AG09309 (cell line): ENCODE data around the gene RPS19BP1.

Source experiments
- DNase-seq: peaks from one replicate; pipeline ENCODE4 v3.0.0-alpha.2; 2010; ENCODE audit warnings: low read depth
- H3K4me3 ChIP-seq: 2 replicates; pipeline ENCODE4 v1.5.1; 2011; ENCODE audit warnings: mild to moderate bottlenecking, low read depth, low read length, moderate library complexity; ENCODE audit not compliant: control insufficient read depth
- CTCF ChIP-seq: IDR thresholded peaks from 2 replicates; pipeline ENCODE4 v1.5.1; 2011; ENCODE audit warnings: mild to moderate bottlenecking, low read depth, low read length, inconsistent platforms; ENCODE audit not compliant: insufficient read depth, control insufficient read depth; ENCODE audit errors: missing control alignments

The RPS19BP1 gene

GRCh38 chr22:39568278-39568981 lies 35.9 kb upstream of the RPS19BP1 start:
- no peak for DNase-seq
- no peak for TF ChIP-seq CTCF
- no peak overlapping the region for H3K4me3 ChIP-seq

- TF ChIP-seq CTCF, result no peak
- no peak for DNase-seq
- H3K4me3 ChIP-seq, result no peak overlapping the region
Observed at GRCh38 chr22:39567135-39567946, 34.8 kb upstream of the RPS19BP1 start.

- no peak overlapping the region for H3K4me3 ChIP-seq
- TF ChIP-seq CTCF, result no peak
- DNase-seq, result no peak
Observed at GRCh38 chr22:39565414-39565944, 32.9 kb upstream of the RPS19BP1 start.

GRCh38 chr22:39563571-39564428 lies 31.3 kb upstream of the RPS19BP1 start:
- no peak for DNase-seq
- no peak overlapping the region for H3K4me3 ChIP-seq

GRCh38 chr22:39562839-39563489 lies 30.4 kb upstream of the RPS19BP1 start:
- TF ChIP-seq CTCF, result no peak
- no peak for DNase-seq
- H3K4me3 ChIP-seq, result no peak overlapping the region

More at GRCh38 chr22:39563571-39564428, 31.3 kb upstream of the RPS19BP1 start:
- TF ChIP-seq CTCF, result no peak

GRCh38 chr22:39560127-39560526 lies 27.6 kb upstream of the RPS19BP1 start:
- no peak for TF ChIP-seq CTCF
- DNase-seq, result no peak
- H3K4me3 ChIP-seq, result no peak overlapping the region
